NCI-H1694 treated with DMSO at 0.1 percent for 48 hours (cell line): ENCODE measurements around the gene USP32.

ENCODE experiments used
- DNase-seq: peaks from one replicate; lab custom pipeline; 2025; lab: John Stamatoyannopoulos, UW

USP32 gene

GRCh38 chr17:60134396-60135150 lies 257.4 kb downstream of the USP32 start:
- no peak for DNase-seq

GRCh38 chr17:60130466-60130865 lies 261.5 kb downstream of the USP32 start:
- no peak for DNase-seq

- no peak for DNase-seq
These were observed 262.8 kb downstream of the USP32 start for GRCh38 chr17:60129164-60129563.
